Adipose tissue (tissue), 3 donors: ENCODE results near the gene PIGR. TPM values are rescaled to one million over a fixed set of nuclear protein-coding genes. Genes with fewer than 3 reads are reported as not detected.

Experiments used
- H3K27ac ChIP-seq: one replicate; pipeline ENCODE4 v1.5.1; 2013; ENCODE audit warnings: low read depth, low read length
- WGBS, 3 donors: extraction: QIAGEN DNeasy Blood & Tissue Kit; methylation state at CpG; one replicate each; pipeline ENCODE4 v1.1.7; 2013; 5-methylcytosine and 5-hydroxymethylcytosine counted together
- polyA plus RNA-seq, 3 donors: library from polyadenylated mRNA; stranded (reverse); fragments of 200-250 nt; gene quantifications; one replicate each; pipeline ENCODE4 v1.2.3, GENCODE V29; 2013
- donor health status: healthy with polysubstance abuse.
- donor health status: Bipolar disorder and iron deficiency.
- donor health status: healthy.

Gene PIGR
- polyA plus RNA-seq, 3 donors: 1.5 to 3.9 (median 3.5) TPM

DNA sequence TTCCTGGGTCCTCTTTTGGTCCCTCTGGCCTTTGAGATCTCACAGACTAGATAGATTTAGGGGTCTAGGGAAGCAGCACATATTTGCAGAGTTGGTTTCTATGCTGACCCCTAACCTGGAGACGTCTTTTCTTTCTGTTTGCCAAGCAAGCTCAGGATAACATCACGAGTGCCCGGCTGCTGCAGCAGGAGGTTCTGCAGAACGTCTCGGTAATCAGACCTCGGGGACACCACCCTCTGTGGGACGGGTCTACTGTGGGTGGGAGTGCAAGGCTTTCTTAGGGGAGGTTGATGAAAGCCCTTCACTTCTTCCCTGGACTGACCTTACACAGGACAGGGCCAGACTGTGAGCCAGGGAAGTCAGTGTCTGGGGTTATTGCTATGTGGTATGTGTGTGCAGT is 46.1 kb downstream of the PIGR start:
- WGBS, 3 donors: 73 to 90% (median 82%) methylated on average over 7 of the region's 7 CpGs
- no peak overlapping the region for H3K27ac ChIP-seq

DNA sequence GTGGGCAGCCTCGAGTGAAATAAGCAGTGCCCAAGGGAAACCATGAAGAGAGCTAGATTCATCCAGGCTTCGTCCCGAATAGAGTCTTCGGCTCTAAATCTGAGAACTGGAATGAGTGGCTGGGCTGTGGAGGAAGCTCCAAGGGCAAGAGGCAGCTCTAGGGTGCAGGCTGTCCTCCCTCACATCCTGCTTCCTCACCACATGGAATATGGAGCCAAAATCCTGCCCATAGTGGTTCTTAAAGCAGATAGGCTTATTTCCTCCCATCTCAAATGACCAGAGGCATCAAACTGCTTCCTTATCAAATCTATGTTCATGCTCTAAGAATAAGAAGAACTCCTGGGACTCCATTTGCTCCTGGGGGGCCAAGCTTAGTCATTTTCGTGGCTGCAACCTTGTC is 46.5 kb downstream of the PIGR start:
- no peak overlapping the region for H3K27ac ChIP-seq
- WGBS, 3 donors: 65 to 88% (median 74%) methylated on average over 5 of the region's 5 CpGs

DNA sequence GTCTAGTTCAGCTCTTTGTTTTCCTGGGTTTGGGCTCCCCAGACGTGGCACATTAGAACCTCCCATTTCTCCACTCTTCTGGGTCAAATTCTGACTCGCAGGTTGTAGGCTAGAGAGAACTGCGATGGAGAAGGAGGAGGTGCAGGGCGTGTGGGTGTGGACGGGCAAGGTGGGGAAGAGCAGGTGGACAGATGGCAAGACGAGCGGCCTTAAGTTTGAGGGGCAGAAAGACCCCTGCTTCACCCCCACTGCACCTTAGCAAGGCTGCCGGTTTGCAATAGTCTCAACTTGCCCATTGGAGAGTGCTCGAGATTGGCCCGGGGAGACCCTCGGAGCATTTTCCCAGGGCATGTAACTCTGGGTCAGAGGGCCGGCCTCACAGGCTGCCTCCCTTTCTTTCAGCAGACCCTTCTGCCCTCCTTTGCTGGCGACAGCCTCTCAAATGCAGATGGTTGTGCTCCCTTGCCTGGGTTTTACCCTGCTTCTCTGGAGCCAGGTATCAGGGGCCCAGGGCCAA is 47.3 kb downstream of the PIGR start:
- 87 to 92% (median 91%) methylated on average over 13 of the region's 13 CpGs for WGBS, 3 donors
- no peak overlapping the region for H3K27ac ChIP-seq

DNA sequence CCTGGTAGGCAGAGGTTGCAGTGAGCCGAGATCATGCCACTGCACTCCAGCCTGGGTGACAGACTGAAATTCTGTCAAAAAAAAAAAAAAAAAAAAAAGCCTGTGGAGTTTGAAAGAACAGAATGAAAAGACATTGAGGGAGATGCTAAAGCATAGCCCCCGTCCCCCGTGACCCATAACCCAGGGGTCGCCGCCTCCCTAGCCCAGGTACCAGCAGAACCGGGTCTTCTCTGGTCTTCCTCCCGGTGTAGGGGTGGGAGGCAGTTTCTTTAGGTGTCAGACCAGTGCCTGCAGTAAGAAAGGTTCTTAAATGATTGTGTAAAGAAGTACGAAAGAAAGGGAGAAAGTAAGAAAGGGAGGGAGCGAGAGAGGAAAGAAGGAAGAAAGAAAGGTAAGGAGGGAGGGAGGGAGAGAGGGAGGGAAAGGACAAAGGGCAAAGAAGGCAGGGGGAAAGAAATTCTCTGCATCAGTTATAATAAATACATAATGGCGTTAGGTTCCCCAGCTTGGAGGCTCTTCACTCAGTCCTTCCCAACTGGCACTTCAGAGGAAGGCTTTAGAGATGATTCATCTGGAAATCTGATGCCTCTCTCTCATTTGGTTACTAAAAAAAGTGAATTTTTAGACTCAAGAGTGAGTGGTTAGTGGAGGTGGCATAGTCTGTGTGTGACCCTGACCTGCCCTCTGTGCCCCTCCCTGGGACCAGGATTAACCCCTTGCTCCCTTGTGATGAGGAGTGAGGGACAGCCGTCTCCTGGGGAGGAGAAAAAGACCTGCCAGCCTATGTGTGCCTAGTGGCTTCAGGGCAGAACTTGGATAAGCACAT is 48.0 kb downstream of the PIGR start:
- WGBS, 3 donors: 73 to 87% (median 80%) methylated on average over 11 of the region's 11 CpGs
- no peak overlapping the region for H3K27ac ChIP-seq

DNA sequence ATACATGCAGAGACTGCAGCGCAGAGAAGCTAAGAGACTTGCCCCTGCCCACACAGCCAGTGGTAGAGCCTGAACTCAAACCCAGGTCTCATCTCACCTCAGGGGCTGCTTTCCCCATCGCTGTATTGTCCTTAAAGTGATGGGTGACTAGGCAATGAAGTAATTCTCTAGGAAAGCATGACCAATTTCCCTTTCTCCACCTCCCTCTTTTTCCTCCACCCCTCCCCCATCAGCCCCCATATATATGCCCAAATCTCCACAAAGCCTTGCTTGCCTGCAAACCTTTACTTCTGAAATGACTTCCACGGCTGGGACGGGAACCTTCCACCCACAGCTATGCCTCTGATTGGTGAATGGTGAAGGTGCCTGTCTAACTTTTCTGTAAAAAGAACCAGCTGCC is 49.1 kb downstream of the PIGR start, which contains the start of gene IL24:
Gene IL24, plus strand, starts transcription at position 269 of the 400 bp plus-strand sequence. CDS start 390 bp downstream, outside the sequence.
- WGBS, 3 donors: 76 to 80% (median 79%) methylated on average over 4 of the region's 4 CpGs
- H3K27ac ChIP-seq: no peak within 1 kb of the TSS

DNA sequence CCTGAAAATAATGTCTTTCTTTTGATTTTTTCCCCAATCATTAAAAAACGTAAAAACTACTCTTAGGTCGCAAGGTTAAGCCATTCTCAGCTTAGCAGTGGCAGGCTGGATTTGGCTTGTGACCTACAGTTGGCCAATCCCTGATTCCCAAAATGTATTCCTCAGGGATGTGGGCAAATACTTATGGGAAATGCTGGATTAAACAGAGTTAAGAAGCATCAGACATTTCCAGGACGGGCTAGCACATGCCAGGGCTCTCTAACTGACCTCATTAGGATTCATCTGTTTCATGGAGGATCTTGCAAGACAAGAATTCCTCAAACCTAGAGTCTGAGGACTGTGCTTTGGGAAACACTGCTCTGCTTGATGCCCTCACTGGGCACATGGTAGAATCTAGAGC is 50.0 kb downstream of the PIGR start:
- WGBS, 3 donors: 71 to 87% (median 74%) methylated on average over 3 of the region's 3 CpGs
- no peak overlapping the region for H3K27ac ChIP-seq

DNA sequence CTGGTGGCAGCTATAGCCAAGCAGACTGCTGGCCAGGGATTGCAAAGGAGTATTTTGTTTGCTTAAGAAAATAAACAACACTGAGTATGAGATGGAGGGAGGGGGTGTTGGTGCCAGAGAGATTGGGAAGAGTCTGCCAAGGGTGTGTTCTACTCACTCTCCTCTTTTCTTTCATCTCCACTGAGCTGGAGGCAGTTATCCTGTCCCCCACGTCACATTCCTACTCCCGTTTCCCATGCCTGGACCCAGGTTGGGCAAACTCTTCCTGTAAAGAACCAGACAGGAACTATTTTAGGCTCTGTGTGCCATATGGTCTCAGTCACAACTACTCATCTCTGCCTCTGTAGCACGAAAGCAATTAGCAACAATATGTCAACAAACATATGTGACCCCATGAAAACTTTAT is 50.4 kb downstream of the PIGR start:
- H3K27ac ChIP-seq: no peak overlapping the region
- 27 to 40% (median 33%) methylated on average over 3 of the region's 3 CpGs for WGBS, 3 donors

DNA sequence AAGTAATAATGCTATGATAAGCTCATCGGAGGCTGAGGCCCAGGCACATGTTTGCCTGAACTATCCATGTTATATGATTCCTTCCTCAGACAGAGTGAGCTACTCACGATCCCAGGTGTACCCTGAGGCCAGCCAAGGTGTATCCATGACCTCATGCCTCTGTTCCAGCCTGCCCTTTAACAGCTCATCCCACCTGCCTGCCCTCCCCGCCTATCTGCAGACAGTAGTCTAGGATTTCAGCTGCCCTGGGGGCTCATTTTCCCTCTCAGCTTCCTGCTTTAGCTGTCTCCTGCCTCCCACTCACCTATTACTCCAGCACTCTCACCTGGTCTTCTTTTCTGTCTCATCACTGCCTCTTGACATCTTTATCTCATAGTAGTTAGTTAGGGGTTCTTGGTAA is 50.9 kb downstream of the PIGR start:
- H3K27ac ChIP-seq: no peak overlapping the region
- WGBS, 3 donors: 70 to 88% (median 88%) methylated on average over 3 of the region's 3 CpGs

DNA sequence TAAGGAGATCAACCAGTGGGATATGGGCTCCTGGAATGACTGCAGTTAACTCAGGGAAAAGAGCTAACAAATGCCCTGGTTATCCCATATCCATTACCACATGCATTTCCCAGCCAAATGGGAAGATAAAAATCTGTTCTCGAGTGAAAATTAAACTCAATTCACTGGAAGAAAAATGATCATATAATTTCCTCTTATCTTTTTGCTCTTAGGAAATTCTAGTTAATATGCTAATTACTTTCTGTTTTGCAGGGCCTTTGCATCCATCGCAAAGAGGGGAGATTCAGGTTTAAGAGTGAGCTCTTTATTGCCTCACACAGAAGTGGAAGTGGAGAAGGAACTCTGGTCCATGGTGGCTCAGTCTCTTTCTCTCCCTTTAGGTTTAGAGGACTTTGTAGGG is 52.9 kb downstream of the PIGR start:
- 65 to 72% (median 71%) methylated on average over 2 of the region's 2 CpGs for WGBS, 3 donors
- H3K27ac ChIP-seq: no peak overlapping the region

DNA sequence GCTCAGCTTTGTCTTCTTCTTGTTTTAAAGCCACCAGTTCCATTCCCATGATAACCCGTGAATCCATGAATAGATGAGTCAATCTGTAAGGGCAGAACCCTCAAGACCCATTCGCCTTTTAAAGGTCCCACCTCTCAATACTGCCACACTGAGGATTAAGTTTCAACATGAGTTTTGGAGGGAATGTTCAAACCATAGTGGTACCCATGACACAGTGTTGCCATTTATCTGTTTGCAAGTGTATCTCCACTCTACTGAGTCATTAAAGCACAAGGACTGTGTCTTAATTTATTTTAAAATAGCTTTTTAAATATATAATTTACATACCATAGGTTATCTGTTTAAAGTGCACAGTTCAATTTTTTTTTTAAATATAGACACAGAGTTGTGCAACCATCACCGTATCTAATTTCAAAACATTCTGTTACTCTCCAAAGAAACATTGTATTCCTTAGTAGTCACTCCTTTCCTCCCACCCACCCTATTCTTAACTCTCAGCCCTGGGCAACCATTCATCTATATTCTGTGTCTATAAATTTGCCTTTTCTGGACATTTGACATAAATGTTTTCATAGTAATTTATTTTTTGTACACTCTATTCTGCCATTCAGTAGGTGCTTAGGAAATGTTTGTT is 53.8 kb downstream of the PIGR start:
- WGBS, 3 donors: 66 to 79% (median 69%) methylated on average over 3 of the region's 3 CpGs
- H3K27ac ChIP-seq: no peak overlapping the region

DNA sequence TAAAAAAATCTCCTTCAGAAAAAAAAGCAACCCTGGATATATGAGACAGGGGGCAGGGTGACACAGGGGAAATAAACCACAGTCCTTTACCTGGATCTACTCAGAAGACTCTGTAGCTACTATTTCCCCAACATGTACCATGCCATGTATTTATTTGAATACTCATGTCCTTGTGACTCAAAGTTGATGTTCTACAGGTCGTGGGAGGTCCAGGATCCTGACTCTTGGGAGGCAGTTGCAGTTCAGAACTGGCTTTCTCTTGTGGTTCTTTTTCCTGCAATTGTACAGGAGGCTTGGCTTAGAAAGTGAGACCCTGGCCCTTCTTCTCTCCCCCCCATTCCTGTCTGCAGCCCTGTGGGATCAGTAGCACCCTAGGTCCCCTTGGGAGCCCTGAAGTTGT is 54.9 kb downstream of the PIGR start:
- WGBS, 3 donors: 73 to 81% (median 81%) methylated on average over 1 of the region's 1 CpG
- H3K27ac ChIP-seq: no peak overlapping the region

DNA sequence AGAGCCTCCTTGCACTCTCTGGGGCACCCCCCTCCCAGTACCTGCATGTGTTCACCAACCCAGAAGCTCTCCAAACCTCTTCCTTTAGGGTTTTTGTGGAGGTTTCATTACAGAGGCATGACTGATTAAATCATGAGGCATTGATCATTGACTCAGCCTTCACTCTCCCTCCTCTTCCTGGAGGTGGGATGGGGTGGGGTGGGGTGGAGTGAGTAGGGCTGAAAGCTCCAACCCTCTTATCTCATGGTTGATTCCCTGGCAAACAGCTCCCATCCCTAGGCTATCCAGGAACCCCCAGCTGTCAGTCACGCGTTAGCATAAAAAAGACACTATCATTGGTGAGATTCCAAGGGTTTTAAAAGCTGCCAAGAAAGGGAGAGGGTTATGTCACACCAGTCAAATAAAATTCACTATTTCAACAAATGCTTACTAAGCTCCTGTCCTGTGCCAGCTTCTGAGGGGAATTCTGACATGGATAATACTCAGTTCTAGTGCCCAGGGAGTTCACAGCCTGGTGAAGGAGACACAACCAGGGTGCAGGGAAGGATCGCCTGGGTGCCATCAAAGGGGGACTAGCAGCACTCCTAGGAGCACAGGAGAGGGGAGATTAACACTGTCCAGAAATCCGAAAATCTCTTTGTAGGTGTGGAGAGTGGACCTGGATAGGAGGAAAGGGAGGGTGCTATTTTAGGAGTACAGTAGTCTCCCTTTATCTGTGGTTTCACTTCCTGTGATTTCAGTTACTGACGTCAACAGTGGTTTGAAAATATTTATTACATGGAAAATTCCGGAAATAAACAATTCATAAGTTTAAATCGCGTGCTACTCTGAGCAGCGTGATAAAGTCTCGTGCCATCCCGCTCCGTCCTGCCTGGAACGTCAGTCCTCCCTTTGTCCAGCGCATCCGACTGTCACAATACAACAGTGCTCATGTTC is 55.9 kb downstream of the PIGR start:
- 51 to 78% (median 55%) methylated on average over 15 of the region's 15 CpGs for WGBS, 3 donors
- no peak overlapping the region for H3K27ac ChIP-seq

DNA sequence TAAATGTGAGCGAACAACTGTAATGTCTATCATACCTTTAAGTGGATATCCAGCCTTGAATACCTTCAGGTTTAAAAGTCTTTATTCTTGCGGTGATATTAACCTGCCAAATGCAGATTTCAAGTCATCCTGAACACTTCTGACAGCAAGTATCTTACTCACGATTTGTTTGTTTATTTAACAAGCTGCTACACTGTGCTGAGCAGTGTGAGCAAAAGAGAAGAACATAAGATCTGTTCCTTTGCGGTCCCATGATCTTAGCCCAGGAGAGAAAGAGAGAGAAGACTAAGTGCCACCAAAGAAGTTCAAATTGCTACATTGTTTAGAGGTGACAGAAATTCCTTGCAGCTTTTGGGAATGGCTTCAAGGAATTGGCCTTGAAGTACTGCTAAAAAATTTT is 58.6 kb downstream of the PIGR start:
- H3K27ac ChIP-seq: no peak overlapping the region
- 69 to 85% (median 78%) methylated on average over 4 of the region's 4 CpGs for WGBS, 3 donors

DNA sequence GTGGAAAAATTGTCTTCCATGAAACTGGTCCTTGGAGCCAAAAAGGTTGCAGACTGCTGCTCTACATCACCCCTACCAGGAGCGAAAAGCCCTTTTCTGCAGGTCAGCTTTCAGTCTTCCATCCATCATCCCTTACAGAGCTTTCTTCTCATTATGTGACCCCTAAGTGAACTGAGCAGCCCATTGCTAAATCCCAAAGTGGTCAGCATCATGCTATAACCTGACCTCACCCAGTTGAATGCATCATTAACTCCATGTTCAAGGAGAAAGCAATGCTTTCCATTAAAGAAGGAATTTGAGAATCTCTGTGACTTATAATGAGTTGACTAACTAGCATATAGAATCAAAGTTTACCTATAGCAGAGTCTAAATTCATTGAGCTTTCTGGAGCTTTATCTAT is 59.4 kb downstream of the PIGR start:
- WGBS, 3 donors: 91 to 94% (median 94%) methylated on average over 1 of the region's 1 CpG

DNA sequence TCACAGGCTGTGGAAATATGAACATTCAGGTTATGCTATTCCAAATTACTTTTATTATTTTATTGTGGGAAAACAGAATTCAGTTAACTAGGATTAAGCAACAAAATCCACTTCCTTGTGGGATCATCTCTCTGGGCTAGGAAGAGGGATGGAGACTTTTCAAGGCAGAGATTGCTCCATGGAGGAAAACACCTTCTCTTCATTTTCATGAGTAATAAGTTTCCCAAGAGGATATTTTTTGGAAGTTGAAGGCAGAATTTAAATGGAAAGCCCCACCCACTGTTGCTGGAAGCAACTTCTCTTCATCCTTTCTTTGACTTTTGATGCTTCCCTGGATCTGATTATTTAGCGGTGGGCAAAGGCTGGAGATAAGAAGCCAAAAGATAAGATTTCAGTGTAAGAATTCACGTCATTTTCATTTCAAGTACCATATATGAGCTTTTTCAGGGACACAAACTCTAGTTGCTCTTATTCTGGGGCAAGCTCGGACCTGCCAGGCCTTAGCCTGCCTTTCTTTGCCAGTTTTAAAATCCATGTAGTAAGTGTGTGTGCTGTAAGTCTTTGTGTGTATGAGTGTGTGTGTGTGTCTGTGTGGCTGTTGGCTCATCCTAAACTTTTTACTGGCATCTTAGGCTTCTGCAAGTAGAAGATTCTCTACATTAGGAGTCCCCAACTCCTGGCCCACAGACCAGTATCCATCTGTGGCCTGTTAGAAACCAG is 60.8 kb downstream of the PIGR start:
- 70 to 86% (median 84%) methylated on average over 3 of the region's 3 CpGs for WGBS, 3 donors
- no peak overlapping the region for H3K27ac ChIP-seq

More for the DNA sequence above, 59.4 kb downstream of the PIGR start:
- no peak overlapping the region for H3K27ac ChIP-seq

DNA sequence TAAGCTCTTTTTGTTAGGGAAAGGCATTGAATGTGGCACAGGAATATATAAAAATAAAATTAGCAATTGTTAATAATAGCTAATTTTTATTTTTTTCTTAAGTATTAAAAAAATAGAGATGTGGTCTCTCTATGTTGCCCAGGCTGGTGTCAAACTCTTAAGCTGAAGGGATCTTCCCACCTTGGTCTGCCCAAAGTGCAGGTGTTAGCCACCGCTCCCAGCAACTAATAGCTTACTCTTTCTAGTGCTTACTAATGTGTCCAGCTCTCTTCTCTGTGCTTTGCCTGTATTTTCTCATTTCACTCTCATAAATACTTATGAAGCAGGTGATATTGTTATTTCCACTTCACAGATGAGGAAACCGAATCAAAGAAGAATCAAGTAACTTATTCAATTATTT is 62.4 kb downstream of the PIGR start:
- H3K27ac ChIP-seq: no peak overlapping the region
- WGBS, 3 donors: 89 to 96% (median 95%) methylated on average over 2 of the region's 2 CpGs

DNA sequence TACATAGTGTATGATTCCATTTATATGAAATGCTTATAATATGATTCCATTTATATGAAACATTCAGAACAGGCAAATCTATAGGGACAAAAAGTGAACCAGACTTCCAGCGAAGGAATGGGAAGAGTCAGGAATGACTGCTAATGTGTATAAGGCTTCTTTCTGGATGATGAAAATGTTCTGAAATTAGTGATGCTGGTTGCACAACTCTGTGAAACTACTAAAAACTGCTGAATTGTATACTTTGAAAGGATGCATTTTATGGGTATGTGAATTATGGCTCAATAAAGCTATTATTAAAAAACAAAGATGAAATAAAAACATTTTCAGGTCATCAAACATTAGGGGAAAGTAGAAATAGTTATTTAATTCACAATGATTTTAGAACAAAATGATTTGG is 63.1 kb downstream of the PIGR start:
- no peak overlapping the region for H3K27ac ChIP-seq
- 87 to 100% (median 93%) methylated on average over 1 of the region's 1 CpG for WGBS, 3 donors

DNA sequence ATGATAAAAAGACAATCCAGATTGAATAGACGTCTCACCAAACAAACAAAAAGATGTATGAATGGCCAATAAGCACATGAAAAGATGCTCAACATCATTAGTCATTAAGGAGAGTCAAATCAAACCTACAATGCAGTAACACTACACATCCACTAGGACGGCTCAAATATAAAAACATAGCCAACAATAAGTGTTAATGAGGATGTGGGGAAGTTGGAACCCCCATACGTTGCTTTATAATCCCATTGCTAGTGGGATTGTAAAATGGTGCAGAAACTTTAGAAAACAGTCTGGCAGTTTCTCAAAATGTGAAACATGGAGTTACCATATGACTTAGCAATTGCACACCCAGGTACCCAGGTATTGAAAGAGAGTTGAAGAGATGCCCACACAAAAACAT is 63.7 kb downstream of the PIGR start:
- no peak overlapping the region for H3K27ac ChIP-seq
- WGBS, 3 donors: 62 to 86% (median 68%) methylated on average over 3 of the region's 3 CpGs
